ENCODE results near the gene TMEM253.

DNA sequence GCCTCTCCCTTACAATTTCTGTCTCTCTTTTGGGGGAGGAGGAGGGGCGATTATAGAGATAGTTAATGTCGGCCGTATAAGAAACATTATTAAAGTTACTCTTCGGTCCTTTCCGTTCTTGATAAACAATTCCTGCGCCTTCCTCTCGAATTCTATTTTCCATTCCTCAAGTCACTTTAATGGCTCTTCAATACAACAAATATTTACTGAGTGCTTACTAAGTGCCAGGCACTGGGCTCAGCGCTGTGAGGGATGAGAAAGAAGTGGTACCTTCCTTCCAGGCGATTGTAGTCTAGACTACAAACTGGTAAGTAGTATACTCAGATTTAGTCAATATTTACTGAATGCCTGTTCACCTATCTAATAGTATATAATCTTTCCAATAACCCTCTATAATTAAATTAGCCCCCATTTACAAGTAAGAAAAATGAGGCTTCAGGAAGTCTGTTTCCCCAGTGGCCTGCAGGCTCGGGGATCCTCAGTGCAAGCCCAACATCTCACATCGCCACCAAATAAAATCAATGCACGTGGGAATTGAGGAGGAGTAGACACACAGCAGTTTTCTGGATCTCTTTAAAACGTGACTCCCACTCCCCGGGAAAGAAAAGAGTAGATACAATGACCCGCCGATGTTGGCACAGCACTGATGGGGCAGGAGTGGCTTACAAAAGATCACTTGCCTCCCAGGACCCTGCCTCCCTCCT, 1.8 kb upstream of the TMEM253 start:
- no peak for TF ChIP-seq POLR2A (IDR thresholded peaks at IDR 0.05)
- TF ChIP-seq, protein P1, sequence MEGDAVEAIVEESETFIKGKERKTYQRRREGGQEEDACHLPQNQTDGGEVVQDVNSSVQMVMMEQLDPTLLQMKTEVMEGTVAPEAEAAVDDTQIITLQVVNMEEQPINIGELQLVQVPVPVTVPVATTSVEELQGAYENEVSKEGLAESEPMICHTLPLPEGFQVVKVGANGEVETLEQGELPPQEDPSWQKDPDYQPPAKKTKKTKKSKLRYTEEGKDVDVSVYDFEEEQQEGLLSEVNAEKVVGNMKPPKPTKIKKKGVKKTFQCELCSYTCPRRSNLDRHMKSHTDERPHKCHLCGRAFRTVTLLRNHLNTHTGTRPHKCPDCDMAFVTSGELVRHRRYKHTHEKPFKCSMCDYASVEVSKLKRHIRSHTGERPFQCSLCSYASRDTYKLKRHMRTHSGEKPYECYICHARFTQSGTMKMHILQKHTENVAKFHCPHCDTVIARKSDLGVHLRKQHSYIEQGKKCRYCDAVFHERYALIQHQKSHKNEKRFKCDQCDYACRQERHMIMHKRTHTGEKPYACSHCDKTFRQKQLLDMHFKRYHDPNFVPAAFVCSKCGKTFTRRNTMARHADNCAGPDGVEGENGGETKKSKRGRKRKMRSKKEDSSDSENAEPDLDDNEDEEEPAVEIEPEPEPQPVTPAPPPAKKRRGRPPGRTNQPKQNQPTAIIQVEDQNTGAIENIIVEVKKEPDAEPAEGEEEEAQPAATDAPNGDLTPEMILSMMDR (IDR thresholded peaks at IDR 0.05 in 8 of 11, conservative IDR thresholded peaks at IDR 0.05 in 3 of 11), result no peak
- no peak for TF ChIP-seq POLR2AphosphoS5 (IDR thresholded peaks at IDR 0.05)

Measured in spleen (tissue), 7 donors.